Astrocyte (in vitro differentiated cells and primary cell): ENCODE results near the gene PERM1. TPM values are rescaled to one million over a fixed set of nuclear protein-coding genes. Genes with fewer than 3 reads are reported as not detected.
"Not testable (repeated sequence)": the region's sequence is repeated elsewhere in the genome, so short reads cannot be mapped to it uniquely, and the experiment has no call there.

Experiments
- DNase-seq: peaks from one replicate; pipeline ENCODE4 v3.0.0-alpha.2; 2010; ENCODE audit warnings: low read depth
- FAIRE-seq: peaks from 2 replicates; lab custom pipeline; 2011; peaks lifted over from hg19 to GRCh38; lab: Jason Lieb, UNC
- H2AFZ ChIP-seq: 2 replicates; pipeline ENCODE4 v1.6.0; 2012; ENCODE audit warnings: low read depth, low read length, inconsistent platforms
- H3K27ac ChIP-seq: 2 replicates; pipeline ENCODE4 v1.5.1; 2011; ENCODE audit warnings: low read depth, low read length, inconsistent platforms
- H3K27me3 ChIP-seq: 2 replicates; pipeline ENCODE4 v1.6.0; 2011; ENCODE audit warnings: low read length, inconsistent platforms; ENCODE audit not compliant: insufficient read depth
- H3K36me3 ChIP-seq: 2 replicates; pipeline ENCODE4 v1.5.1; 2011; ENCODE audit warnings: low read length, inconsistent platforms; ENCODE audit not compliant: insufficient read depth
- H3K4me1 ChIP-seq: 2 replicates; pipeline ENCODE4 v1.5.1; 2011; ENCODE audit warnings: low read length, inconsistent platforms; ENCODE audit not compliant: insufficient read depth
- H3K4me2 ChIP-seq: 2 replicates; pipeline ENCODE4 v1.6.0; 2012; ENCODE audit warnings: low read length, inconsistent platforms
- H3K4me3 ChIP-seq: 2 replicates; pipeline ENCODE4 v1.5.1; 2011; ENCODE audit warnings: low read depth, mild to moderate bottlenecking, low read length, inconsistent platforms; ENCODE audit not compliant: insufficient read depth
- H3K79me2 ChIP-seq: 2 replicates; pipeline ENCODE4 v1.6.0; 2012; ENCODE audit warnings: mild to moderate bottlenecking, low read length, inconsistent platforms; ENCODE audit not compliant: insufficient read depth
- H3K9ac ChIP-seq: 2 replicates; pipeline ENCODE4 v1.6.0; 2012; ENCODE audit warnings: mild to moderate bottlenecking, low read length, inconsistent platforms
- H3K9me3 ChIP-seq: 2 replicates; pipeline ENCODE4 v1.5.1; 2012; ENCODE audit warnings: low read depth, mild to moderate bottlenecking, low read length, inconsistent platforms; ENCODE audit not compliant: insufficient read depth
- H4K20me1 ChIP-seq: 2 replicates; pipeline ENCODE4 v1.6.0; 2012; ENCODE audit warnings: low read length, inconsistent platforms; ENCODE audit not compliant: insufficient read depth
- H3K27ac Mint-ChIP-seq: one replicate; pipeline ENCODE4 v1.8.0; 2021; ENCODE audit warnings: mild to moderate bottlenecking, mixed read lengths; ENCODE audit not compliant: unreplicated experiment
- H3K27me3 Mint-ChIP-seq: one replicate; pipeline ENCODE4 v1.8.0; 2021; ENCODE audit warnings: low read depth, mixed read lengths; ENCODE audit not compliant: unreplicated experiment
- H3K36me3 Mint-ChIP-seq: one replicate; pipeline ENCODE4 v1.8.0; 2021; ENCODE audit warnings: low read depth, mixed read lengths; ENCODE audit not compliant: unreplicated experiment
- H3K4me1 Mint-ChIP-seq: one replicate; pipeline ENCODE4 v1.8.0; 2021; ENCODE audit warnings: low read depth, mixed read lengths; ENCODE audit not compliant: unreplicated experiment
- H3K4me3 Mint-ChIP-seq: one replicate; pipeline ENCODE4 v1.8.0; 2021; ENCODE audit warnings: mild to moderate bottlenecking, moderate library complexity, mixed read lengths; ENCODE audit not compliant: unreplicated experiment
- H3K9me3 Mint-ChIP-seq: one replicate; pipeline ENCODE4 v1.8.0; 2021; ENCODE audit warnings: mild to moderate bottlenecking, mixed read lengths; ENCODE audit not compliant: unreplicated experiment
- CTCF ChIP-seq: IDR thresholded peaks from 2 replicates; pipeline ENCODE4 v1.5.1; 2011; ENCODE audit warnings: low read depth, mild to moderate bottlenecking, inconsistent platforms, low read length, moderate library complexity; ENCODE audit not compliant: insufficient read depth
- EZH2 ChIP-seq: IDR thresholded peaks from 2 replicates; pipeline ENCODE4 v1.6.1; 2012; ENCODE audit warnings: mild to moderate bottlenecking, low read length, inconsistent platforms; ENCODE audit not compliant: insufficient read depth
- total RNA-seq: library from RNA; stranded (reverse); gene quantifications from 2 replicates; pipeline ENCODE4 v1.2.1, GENCODE V29; 2021

PERM1 gene
- total RNA-seq, 1 donor from 2014 or later: 0.20 TPM

GRCh38 chr1:1013105-1013921, 31.4 kb upstream of the PERM1 start, which contains the start of gene ISG15:
ISG15 (plus strand) TSS chr1:1013497; CDS start chr1:1013574, 77 bp downstream.
- peak within 1 kb of the TSS; percentile 70 for H3K4me3 ChIP-seq
- H3K4me1 Mint-ChIP-seq: peaks cover 8% of the 10 kb centered on the region
- no peaks in the 10 kb centered on the region for H4K20me1 ChIP-seq
- H3K27ac Mint-ChIP-seq: peak within 1 kb of the TSS; percentile 97
- H3K4me2 ChIP-seq: peak within 1 kb of the TSS; percentile 85
- H3K36me3 Mint-ChIP-seq: peaks cover 13% of the 10 kb centered on the region
- peak within 1 kb of the TSS; percentile 93 for H3K4me3 Mint-ChIP-seq
- no peaks in the 10 kb centered on the region for H3K27me3 ChIP-seq
- peak within 1 kb of the TSS; percentile 74 for H3K27ac ChIP-seq
- DNase-seq (peak; percentile 75), FAIRE-seq (no peak)
- H3K36me3 ChIP-seq: no peaks in the 10 kb centered on the region
- H2AFZ ChIP-seq: peak within 1 kb of the TSS; percentile 82
- H3K9ac ChIP-seq: peak within 1 kb of the TSS; percentile 80
- H3K79me2 ChIP-seq: no peaks in the 10 kb centered on the region
- H3K4me1 ChIP-seq: peaks cover 9% of the 10 kb centered on the region
- H3K9me3 Mint-ChIP-seq: no peaks in the 10 kb centered on the region
- no peaks in the 10 kb centered on the region for H3K27me3 Mint-ChIP-seq
- no peaks in the 10 kb centered on the region for H3K9me3 ChIP-seq
- no peak for TF ChIP-seq EZH2
- no peak for TF ChIP-seq CTCF

GRCh38 chr1:1012736-1013104, 30.8 kb upstream of the PERM1 start:
- H3K9me3 Mint-ChIP-seq, H4K20me1 ChIP-seq, H3K4me1 Mint-ChIP-seq, H3K9me3 ChIP-seq, H3K27me3 ChIP-seq, H3K4me1 ChIP-seq, H3K79me2 ChIP-seq, H3K36me3 ChIP-seq, H3K27me3 Mint-ChIP-seq, DNase-seq, FAIRE-seq: not testable (repeated sequence)
- Histone ChIP-seq H3K4me2 (peak overlapping the region; percentile 85), H2AFZ (peak overlapping the region; percentile 82), H3K4me3 (peak overlapping the region; percentile 70), H3K9ac (peak overlapping the region; percentile 80), H3K27ac (peak overlapping the region; percentile 74)
- Mint-ChIP-seq H3K4me3 (peak overlapping the region; percentile 93), H3K36me3 (peaks cover 18% of the 10 kb centered on the region), H3K27ac (peak overlapping the region; percentile 97)

- H4K20me1 ChIP-seq: no peaks in the 10 kb centered on the region
- H3K36me3 ChIP-seq: no peaks in the 10 kb centered on the region
- H3K4me2 ChIP-seq: no peak overlapping the region
- peaks cover 18% of the 10 kb centered on the region for H3K36me3 Mint-ChIP-seq
- no peak overlapping the region for H3K4me3 ChIP-seq
- H3K27me3 ChIP-seq: no peaks in the 10 kb centered on the region
- no peak for DNase-seq
- TF ChIP-seq EZH2 (no peak), CTCF (no peak)
- H3K4me1 Mint-ChIP-seq: peaks cover 8% of the 10 kb centered on the region
- FAIRE-seq: no peak
- no peak overlapping the region for H2AFZ ChIP-seq
- H3K9me3 ChIP-seq: no peaks in the 10 kb centered on the region
- no peak overlapping the region for H3K9ac ChIP-seq
- H3K27me3 Mint-ChIP-seq: no peaks in the 10 kb centered on the region
- H3K9me3 Mint-ChIP-seq: no peaks in the 10 kb centered on the region
- no peak overlapping the region for H3K27ac Mint-ChIP-seq
- H3K4me3 Mint-ChIP-seq: no peak overlapping the region
- H3K27ac ChIP-seq: no peak overlapping the region
- no peaks in the 10 kb centered on the region for H3K79me2 ChIP-seq
- peaks cover 9% of the 10 kb centered on the region for H3K4me1 ChIP-seq
Measured at GRCh38 chr1:1011396-1011949, 29.6 kb upstream of the PERM1 start.

GRCh38 chr1:1010131-1010530, 28.2 kb upstream of the PERM1 start:
- DNase-seq: not testable (repeated sequence)

More at GRCh38 chr1:1010131-1010530, 28.2 kb upstream of the PERM1 start:
- not testable (repeated sequence) for H3K27me3 ChIP-seq, FAIRE-seq, H2AFZ ChIP-seq, H3K27ac ChIP-seq, H3K4me3 ChIP-seq, H3K27me3 Mint-ChIP-seq, H3K4me2 ChIP-seq, H4K20me1 ChIP-seq, H3K27ac Mint-ChIP-seq, H3K9me3 ChIP-seq, H3K79me2 ChIP-seq, H3K9ac ChIP-seq, H3K9me3 Mint-ChIP-seq, H3K36me3 ChIP-seq, H3K4me3 Mint-ChIP-seq
- peaks cover 18% of the 10 kb centered on the region for H3K36me3 Mint-ChIP-seq
- peaks cover 14% of the 10 kb centered on the region for H3K4me1 ChIP-seq
- H3K4me1 Mint-ChIP-seq: peaks cover 16% of the 10 kb centered on the region
